Adrenal gland (tissue), 5 donors: Measurements from ENCODE around the gene BACH1.

Experiments
- POLR2A ChIP-seq, 2 donors: fragments of 450-650 bp; IDR thresholded peaks; one replicate each; pipeline ENCODE4 v1.6.1; 2017; ENCODE audit warnings: antibody characterized with exemption in 2 of 2, mild to moderate bottlenecking in 2 of 2, moderate library complexity in 1 of 2
- TF ChIP-seq, protein P1 (sequence below), 6 experiments: fragments of 450-650 bp in 4 of 6; fragments of 200-600 bp in 2 of 6; sonication (generic) in 1 of 6; IDR thresholded peaks; 1 replicate in 5 of 6; 2 replicates in 1 of 6; pipeline versions ENCODE4 v1.5.1 to v1.8.0; 2016 to 2021; ENCODE audit warnings: antibody characterized with exemption in 6 of 6, mild to moderate bottlenecking in 2 of 6, moderate library complexity in 1 of 6
- donor health status: DM: no; HTN: no; CAD: no.

DNA sequence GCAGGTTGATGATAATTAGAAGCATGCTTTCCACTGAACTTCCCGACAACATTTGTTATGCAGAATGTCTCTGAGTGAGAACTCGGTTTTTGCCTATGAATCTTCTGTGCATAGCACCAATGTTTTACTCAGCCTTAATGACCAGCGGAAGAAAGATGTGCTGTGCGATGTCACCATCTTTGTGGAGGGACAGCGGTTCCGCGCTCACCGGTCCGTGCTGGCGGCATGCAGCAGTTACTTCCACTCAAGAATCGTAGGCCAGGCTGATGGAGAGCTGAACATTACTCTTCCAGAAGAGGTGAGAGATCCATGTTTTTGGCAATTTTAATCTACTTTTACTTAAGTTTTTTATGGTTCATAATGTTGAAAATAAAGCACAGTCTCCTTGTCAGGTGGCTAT lies 22.5 kb downstream of the BACH1 start:
- TF ChIP-seq, protein P1, sequence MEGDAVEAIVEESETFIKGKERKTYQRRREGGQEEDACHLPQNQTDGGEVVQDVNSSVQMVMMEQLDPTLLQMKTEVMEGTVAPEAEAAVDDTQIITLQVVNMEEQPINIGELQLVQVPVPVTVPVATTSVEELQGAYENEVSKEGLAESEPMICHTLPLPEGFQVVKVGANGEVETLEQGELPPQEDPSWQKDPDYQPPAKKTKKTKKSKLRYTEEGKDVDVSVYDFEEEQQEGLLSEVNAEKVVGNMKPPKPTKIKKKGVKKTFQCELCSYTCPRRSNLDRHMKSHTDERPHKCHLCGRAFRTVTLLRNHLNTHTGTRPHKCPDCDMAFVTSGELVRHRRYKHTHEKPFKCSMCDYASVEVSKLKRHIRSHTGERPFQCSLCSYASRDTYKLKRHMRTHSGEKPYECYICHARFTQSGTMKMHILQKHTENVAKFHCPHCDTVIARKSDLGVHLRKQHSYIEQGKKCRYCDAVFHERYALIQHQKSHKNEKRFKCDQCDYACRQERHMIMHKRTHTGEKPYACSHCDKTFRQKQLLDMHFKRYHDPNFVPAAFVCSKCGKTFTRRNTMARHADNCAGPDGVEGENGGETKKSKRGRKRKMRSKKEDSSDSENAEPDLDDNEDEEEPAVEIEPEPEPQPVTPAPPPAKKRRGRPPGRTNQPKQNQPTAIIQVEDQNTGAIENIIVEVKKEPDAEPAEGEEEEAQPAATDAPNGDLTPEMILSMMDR (IDR thresholded peaks at IDR 0.05) = no peak
- TF ChIP-seq POLR2A (IDR thresholded peaks at IDR 0.05) = no peak
